Embryonic facial prominence (tissue), 1 donor: ENCODE results near the gene RFXAP.

Source experiments
- DNase-seq: peaks from one replicate; pipeline ENCODE4 v3.0.0-alpha.2; 2016; ENCODE audit errors: extremely low spot score

Gene RFXAP

DNA sequence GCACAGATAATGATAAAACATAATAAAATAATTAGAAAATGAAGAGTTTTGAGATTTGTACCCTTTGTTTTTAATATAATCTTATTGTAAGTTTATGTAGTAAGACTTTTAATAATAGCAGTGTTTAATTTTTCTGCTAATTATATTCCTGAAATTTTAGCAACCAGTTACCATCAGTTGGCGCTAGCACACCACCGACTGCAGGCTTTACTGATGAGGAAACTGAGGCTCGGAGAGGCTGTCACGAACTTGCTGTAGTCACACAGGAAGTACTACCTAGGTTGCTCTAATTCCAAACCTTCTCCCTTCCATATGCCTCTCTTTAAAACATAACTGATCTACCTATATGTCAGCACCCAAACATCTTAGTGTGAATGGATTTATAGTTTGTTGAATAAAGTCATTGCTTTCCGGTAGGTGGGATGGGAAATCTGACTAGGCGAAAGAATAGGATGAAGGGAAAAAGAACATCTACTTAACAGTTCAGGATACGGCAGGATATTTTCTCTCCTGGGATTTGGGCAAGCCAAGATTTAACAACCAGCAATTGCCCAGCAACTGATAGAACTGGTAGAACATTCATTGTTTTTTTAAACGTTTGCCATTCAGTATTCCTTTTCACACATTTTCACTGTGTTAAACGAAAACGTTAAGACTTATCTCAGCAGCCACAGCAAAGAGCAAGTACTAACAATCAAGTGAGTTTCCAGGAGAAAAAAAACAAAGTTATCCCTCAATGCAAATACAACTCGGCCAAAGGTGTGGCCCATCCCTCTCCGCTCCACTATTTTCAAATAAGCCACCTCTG is 822 bp upstream of the RFXAP start:
- DNase-seq = no peak

DNA sequence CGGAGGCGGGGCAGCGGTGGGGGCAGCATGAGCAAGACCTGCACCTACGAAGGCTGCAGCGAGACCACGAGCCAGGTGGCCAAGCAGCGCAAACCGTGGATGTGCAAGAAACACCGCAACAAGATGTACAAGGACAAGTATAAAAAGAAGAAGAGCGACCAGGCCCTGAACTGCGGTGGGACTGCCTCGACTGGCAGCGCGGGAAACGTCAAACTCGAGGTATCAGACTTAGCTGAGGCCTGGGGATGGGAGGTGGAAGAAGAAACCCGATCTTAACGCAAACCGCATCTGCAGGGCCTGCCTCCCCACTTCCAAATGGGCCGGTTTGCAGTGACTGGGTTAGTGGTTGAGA is 693 bp downstream of the RFXAP start:
- DNase-seq = no peak

- DNase-seq = no peak
Measured at GRCh38 chr13:36820222-36820621, 1.2 kb downstream of the RFXAP start.

DNA sequence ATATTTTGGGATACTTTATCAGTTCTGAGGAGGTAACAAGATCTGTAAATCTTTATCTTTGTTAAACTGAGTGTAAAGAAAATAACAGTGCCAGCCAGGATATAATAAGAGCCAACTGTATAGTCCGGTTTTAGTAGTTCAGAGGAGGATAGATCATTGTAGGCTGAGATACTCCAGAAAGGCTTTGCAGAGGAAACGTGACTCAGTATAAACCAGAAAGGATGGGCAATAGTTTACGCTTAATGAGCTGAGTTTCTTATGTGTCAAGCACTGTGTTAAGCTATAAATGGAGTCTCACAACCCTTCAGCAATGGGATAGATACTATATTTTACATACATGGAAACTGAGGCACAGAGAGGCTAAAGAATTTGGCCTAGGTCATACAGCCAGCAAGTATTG is 3.8 kb downstream of the RFXAP start:
- no peak for DNase-seq

- no peak for DNase-seq
Measured at GRCh38 chr13:36829753-36830152, 10.7 kb downstream of the RFXAP start.

- DNase-seq = no peak
Measured at GRCh38 chr13:36831291-36831690, 12.3 kb downstream of the RFXAP start.

GRCh38 chr13:36834299-36834698 is 15.3 kb downstream of the RFXAP start:
- no peak for DNase-seq

- no peak for DNase-seq
Measured at GRCh38 chr13:36837354-36838092, 18.5 kb downstream of the RFXAP start.

DNA sequence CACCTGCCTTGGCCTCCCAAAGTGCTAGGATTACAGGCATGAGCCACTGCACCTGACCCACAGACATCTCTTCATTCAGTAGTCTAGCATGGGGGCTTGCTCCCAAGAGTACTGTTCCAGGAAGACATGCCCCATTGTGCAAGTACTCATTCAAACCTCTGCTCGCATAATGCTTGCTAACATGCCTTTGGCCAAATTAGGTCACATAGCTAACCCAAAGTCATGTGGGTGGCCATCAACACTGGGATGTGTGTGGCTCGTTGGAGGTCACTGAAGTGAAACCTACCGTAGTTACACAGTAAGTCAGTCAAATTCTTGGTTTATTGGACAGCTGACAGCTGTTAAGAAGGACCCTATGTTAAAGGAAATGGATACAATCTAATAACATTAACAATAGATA is 20.3 kb downstream of the RFXAP start:
- no peak for DNase-seq

DNA sequence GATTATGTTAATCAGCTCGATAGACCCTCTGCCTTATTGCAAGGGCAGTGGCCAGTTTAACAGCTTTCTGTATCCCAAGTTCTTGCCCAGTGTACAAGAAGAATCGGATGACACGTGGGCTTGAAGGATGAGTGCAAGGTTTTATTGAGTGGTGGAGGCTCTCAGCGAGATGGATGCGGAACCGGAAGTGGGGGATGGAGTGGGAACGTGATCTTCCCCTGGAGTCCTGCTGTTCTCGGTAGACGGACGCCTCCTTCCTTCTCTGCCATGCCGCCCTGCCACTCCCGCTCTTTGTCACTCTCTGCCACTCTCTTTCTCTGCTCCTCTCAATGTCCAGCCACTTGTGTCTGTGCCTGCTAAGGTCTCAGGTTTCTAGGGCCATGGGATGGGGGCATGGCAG is 21.0 kb downstream of the RFXAP start:
- no peak for DNase-seq

DNA sequence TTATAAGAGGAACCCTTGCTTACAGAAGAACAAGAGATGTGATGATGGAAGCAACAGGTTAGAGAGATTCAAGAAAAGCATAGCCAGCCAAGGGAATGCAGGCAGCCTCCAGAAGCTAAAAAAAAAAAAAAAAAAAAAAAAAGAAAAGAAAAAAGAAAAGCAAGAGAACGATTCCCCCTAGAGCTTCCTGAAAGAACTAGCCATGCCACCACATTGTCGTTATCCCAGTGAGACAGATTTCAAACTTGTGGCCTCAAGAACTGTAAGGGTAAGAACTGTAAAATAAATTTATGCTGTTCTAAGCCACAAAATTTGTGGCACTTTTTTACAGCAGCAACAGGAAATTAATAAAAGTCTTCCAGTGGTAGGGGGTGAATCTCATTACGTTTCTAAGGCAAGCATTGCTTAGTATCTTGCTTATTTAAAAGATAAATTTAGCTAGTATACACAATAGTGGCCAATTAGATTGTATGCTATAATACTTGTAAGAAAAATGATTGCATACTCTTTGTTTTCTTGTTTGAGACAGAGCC is 21.8 kb downstream of the RFXAP start:
- DNase-seq = no peak

GRCh38 chr13:36841391-36841790 is 22.4 kb downstream of the RFXAP start:
- no peak for DNase-seq

DNA sequence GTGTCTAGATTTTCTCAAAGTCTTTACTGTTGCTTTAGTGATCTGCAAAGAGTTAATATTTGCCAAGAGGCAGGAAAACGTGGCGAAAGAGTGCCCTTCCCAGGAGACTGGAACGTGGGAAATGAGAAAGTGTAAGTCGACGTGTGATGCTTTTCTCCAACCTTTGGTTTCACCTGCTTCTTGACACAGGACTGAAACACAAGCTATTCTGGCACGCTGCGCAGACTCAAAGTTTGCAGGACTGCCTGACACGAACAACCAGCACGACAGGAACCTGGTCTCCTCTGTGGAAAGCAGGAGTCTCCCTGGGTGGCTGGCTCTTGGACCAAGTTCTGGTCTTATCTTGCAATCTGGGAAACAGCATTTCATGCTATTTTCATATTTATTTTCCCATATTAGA is 28.6 kb downstream of the RFXAP start:
- DNase-seq = no peak

DNA sequence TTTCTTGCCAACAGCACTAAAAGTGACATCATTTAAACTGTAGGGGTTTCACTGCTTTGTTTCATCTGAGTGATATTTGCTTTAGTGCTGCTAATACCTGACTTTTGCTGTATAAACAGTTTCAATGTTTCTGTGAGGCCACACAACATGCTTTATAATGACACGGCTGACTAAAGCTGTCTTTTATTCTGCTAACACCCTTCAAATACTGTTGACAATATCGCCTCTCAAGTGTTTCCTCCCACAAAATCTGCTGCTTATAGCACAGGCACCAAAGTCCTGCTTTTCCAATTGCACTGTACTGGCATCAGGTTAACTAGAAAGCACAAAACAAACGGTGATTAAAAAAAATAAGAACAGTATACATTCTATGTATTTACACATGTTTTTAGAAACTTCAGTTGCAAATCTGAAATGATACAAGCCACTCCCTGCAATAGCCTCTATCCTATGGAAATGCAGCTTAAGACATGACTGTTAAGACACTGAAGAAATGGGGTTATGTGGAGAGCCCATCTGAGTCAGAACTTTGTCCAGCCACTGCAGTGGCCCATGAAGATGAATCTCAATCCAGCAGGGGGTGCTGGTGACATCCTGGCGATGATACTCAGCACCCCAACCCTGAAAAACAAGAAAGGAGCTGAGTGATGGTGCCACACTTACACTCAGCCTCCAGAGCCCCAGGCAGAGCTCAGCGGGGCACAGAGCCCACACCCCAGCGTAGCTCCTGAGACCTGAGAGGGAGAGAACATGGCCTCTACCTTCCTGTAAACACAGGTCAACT is 29.4 kb downstream of the RFXAP start:
- no peak for DNase-seq

- DNase-seq = no peak
Measured at GRCh38 chr13:36850790-36851438, 31.9 kb downstream of the RFXAP start.

DNA sequence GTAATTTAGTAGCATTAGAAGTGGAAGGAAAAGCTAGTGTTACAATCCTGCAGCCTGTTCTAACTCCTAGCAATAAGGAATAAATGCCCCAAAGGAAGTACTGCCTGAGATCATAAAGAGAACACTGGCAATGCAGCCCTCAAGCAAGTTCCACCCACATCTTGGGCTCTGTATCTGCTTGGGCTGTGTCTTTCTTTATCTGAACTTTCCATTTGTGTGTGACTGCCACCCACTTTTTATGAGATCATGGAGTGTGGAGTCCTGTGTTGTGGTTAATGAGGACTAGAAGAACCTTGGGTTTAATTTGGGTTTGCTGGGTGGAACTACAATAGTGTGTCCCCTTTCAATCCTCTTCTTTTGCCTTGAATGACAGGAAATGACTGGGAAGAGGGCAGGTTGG is 38.2 kb downstream of the RFXAP start:
- no peak for DNase-seq

DNA sequence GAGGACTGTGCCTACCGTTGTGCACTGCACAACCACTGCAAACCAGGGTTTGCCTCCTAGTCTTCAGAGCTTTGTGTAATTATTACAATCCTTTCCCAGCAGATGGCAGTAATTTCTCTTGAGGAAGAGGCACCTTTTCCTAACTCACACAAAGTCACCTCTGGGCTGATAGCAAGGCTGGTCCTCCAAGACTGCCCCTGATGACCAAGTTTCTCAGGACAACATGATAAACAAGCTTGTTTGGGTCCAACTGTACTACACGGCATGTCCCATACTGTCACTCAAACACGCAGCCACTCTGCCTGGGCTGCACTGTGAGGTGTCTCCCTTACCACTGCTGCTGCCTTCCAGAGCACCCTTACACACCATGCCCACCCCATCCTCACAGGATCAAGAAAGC is 39.3 kb downstream of the RFXAP start:
- DNase-seq = peak; percentile 23

DNA sequence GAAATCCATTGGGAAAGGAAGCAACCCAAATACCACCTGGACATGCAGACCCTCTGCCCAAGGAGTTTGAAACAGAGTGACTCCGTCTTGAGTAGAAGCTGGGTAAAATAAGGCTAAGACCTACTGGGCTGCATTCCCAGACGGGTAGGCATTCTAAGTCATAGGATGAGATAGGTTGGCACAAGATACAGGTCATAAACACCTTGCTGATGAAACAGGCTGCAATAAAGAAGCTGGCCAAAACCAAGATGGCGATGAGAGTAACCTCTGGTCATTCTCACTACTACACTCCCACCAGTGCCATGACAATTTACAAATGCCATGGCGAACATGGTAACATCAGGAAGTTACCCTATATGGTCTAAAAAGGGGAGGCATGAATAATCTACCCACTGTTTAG is 40.2 kb downstream of the RFXAP start:
- DNase-seq = no peak

DNA sequence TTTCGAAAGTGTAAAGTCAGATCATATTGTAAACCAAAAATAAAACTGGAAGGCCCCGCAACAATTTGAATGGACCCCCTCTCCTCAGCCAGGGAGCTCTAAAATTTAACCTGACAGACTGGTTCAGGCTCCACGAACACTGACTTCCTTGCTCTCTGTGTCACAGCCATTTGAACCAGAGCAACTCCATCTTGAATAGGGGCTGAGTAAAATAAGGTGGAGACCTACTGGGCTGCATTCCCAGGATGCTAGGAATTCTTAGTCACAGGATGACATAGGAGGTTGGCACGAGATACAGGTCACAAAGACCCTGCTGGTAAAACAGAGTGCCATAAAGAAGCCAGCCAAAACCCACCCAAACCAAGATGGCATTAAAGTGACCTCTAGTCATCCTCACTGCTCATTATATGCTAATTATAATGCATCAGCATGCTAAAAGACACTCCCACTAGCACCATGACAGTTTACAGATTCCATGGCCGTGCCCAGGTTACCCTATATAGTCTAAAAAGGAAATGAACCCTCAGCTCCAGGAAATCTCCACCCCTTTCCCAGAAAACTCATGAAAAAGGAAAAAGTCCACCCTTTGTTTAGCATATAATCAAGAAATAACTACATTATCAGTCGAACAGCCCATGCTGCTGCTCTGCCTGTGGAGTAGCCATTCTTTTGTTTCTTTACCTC is 43.1 kb downstream of the RFXAP start:
- no peak for DNase-seq

- no peak for DNase-seq
Measured at GRCh38 chr13:36862722-36863121, 43.7 kb downstream of the RFXAP start.

- no peak for DNase-seq
Measured at GRCh38 chr13:36865265-36865664, 46.2 kb downstream of the RFXAP start.
